Measurements from ENCODE around the gene FANCM.

- no peak for TF ChIP-seq CTCF (IDR thresholded peaks at IDR 0.05)
- no peak for TF ChIP-seq POLR2A (IDR thresholded peaks at IDR 0.05)
These were observed 62.8 kb downstream of the FANCM start for GRCh38 chr14:45198551-45198950.

Data from breast epithelium (tissue), 3 donors.